Muscle layer of colon (tissue), 2 donors: ENCODE results near the gene SLC9A6.
A peak's percentile ranks its signal among the peaks of the same experiment; 100 is the strongest.
"Not testable (repeated sequence)": the region's sequence is repeated elsewhere in the genome, so short reads cannot be mapped to it uniquely, and the experiment has no call there.

Experiments used
- H3K27ac ChIP-seq: one replicate; pipeline ENCODE4 v1.7.0; 2013; ENCODE audit warnings: low read depth, mild to moderate bottlenecking, low read length, moderate library complexity
- H3K27me3 ChIP-seq, 2 donors: one replicate each; pipeline ENCODE4 v1.7.0; 2013; ENCODE audit warnings: low read length in 2 of 2, mild to moderate bottlenecking in 2 of 2; ENCODE audit not compliant: insufficient read depth in 2 of 2, control insufficient read depth in 1 of 2
- H3K36me3 ChIP-seq: one replicate; pipeline ENCODE4 v1.7.0; 2013; ENCODE audit warnings: mild to moderate bottlenecking, low read length; ENCODE audit not compliant: insufficient read depth
- H3K4me1 ChIP-seq: one replicate; pipeline ENCODE4 v1.7.0; 2013; ENCODE audit warnings: mild to moderate bottlenecking, low read length; ENCODE audit not compliant: insufficient read depth
- H3K4me3 ChIP-seq, 2 donors: one replicate each; pipeline ENCODE4 v1.7.0; 2013; ENCODE audit warnings: low read length in 2 of 2, low read depth in 1 of 2, mild to moderate bottlenecking in 1 of 2, moderate library complexity in 1 of 2
- H3K9ac ChIP-seq: one replicate; pipeline ENCODE4 v1.7.0; 2013; ENCODE audit warnings: low read length
- H3K9me3 ChIP-seq: one replicate; pipeline ENCODE4 v1.7.0; 2013; ENCODE audit warnings: mild to moderate bottlenecking, low read length
- donor health status: abdominal sarcoma.
- donor health status: Adenocarcinoma of cecum.

Gene SLC9A6

GRCh38 chrX:136047969-136048368 is 62.7 kb downstream of the SLC9A6 start:
- Histone ChIP-seq H3K9ac (no peak overlapping the region), H3K27me3 (no peaks in the 10 kb centered on the region), H3K9me3 (no peaks in the 10 kb centered on the region), H3K36me3 (no peaks in the 10 kb centered on the region), H3K27ac (no peak overlapping the region), H3K4me3 (no peak overlapping the region), H3K4me1 (peaks cover 13% of the 10 kb centered on the region)

GRCh38 chrX:136048446-136048845 is 63.2 kb downstream of the SLC9A6 start:
- Histone ChIP-seq H3K27me3 (no peaks in the 10 kb centered on the region), H3K9me3 (no peaks in the 10 kb centered on the region), H3K4me3 (no peak overlapping the region), H3K36me3 (no peaks in the 10 kb centered on the region), H3K27ac (no peak overlapping the region), H3K9ac (no peak overlapping the region), H3K4me1 (peaks cover 13% of the 10 kb centered on the region)

- Histone ChIP-seq H3K9ac (no peak overlapping the region), H3K4me1 (peaks cover 15% of the 10 kb centered on the region), H3K4me3 (no peak overlapping the region), H3K27ac (no peak overlapping the region), H3K27me3 (no peaks in the 10 kb centered on the region), H3K36me3 (no peaks in the 10 kb centered on the region), H3K9me3 (no peaks in the 10 kb centered on the region)
These were observed 64.4 kb downstream of the SLC9A6 start for GRCh38 chrX:136049608-136050007.

GRCh38 chrX:136050875-136051274 is 65.6 kb downstream of the SLC9A6 start:
- H3K27me3 ChIP-seq, H3K9ac ChIP-seq, H3K4me3 ChIP-seq, H3K9me3 ChIP-seq, H3K27ac ChIP-seq, H3K36me3 ChIP-seq: not testable (repeated sequence)
- H3K4me1 ChIP-seq: peaks cover 26% of the 10 kb centered on the region

GRCh38 chrX:136051611-136052010 is 66.4 kb downstream of the SLC9A6 start:
- no peak overlapping the region for H3K9ac ChIP-seq
- no peaks in the 10 kb centered on the region for H3K36me3 ChIP-seq
- H3K27me3 ChIP-seq: no peaks in the 10 kb centered on the region
- H3K4me3 ChIP-seq: no peak overlapping the region
- H3K4me1 ChIP-seq: peaks cover 31% of the 10 kb centered on the region
- H3K9me3 ChIP-seq: no peaks in the 10 kb centered on the region
- no peak overlapping the region for H3K27ac ChIP-seq

GRCh38 chrX:136055651-136056221 is 70.5 kb downstream of the SLC9A6 start:
- H3K4me3 ChIP-seq: peak overlapping the region in 1 of 2 donors; percentile 8
- no peak overlapping the region for H3K9ac ChIP-seq
- H3K9me3 ChIP-seq: no peaks in the 10 kb centered on the region
- no peaks in the 10 kb centered on the region for H3K27me3 ChIP-seq
- peaks cover 18% of the 10 kb centered on the region for H3K4me1 ChIP-seq
- peak overlapping the region; percentile 65 for H3K27ac ChIP-seq
- H3K36me3 ChIP-seq: no peaks in the 10 kb centered on the region

GRCh38 chrX:136057567-136057966 is 72.3 kb downstream of the SLC9A6 start:
- H3K9ac ChIP-seq: no peak overlapping the region
- H3K9me3 ChIP-seq: no peaks in the 10 kb centered on the region
- H3K27me3 ChIP-seq: no peaks in the 10 kb centered on the region
- H3K27ac ChIP-seq: no peak overlapping the region
- peaks cover 18% of the 10 kb centered on the region for H3K4me1 ChIP-seq
- H3K36me3 ChIP-seq: no peaks in the 10 kb centered on the region
- no peak overlapping the region for H3K4me3 ChIP-seq

- H3K9ac ChIP-seq: no peak overlapping the region
- H3K9me3 ChIP-seq: no peaks in the 10 kb centered on the region
- no peak overlapping the region for H3K4me3 ChIP-seq
- H3K4me1 ChIP-seq: peaks cover 34% of the 10 kb centered on the region
- no peak overlapping the region for H3K27ac ChIP-seq
- H3K27me3 ChIP-seq: peaks cover 0 to 7% of the 10 kb centered on the region in 2 donors
- no peaks in the 10 kb centered on the region for H3K36me3 ChIP-seq
These were observed 74.1 kb downstream of the SLC9A6 start for GRCh38 chrX:136059350-136059749.

GRCh38 chrX:136061286-136061685 is 76.1 kb downstream of the SLC9A6 start:
- peaks cover 0 to 7% of the 10 kb centered on the region in 2 donors for H3K27me3 ChIP-seq
- H3K4me3 ChIP-seq: no peak overlapping the region
- no peaks in the 10 kb centered on the region for H3K36me3 ChIP-seq
- no peak overlapping the region for H3K27ac ChIP-seq
- H3K4me1 ChIP-seq: peaks cover 31% of the 10 kb centered on the region
- H3K9ac ChIP-seq: no peak overlapping the region
- no peaks in the 10 kb centered on the region for H3K9me3 ChIP-seq

- Histone ChIP-seq H3K9ac (no peak overlapping the region), H3K36me3 (no peaks in the 10 kb centered on the region), H3K9me3 (no peaks in the 10 kb centered on the region), H3K4me1 (peaks cover 34% of the 10 kb centered on the region), H3K4me3 (no peak overlapping the region), H3K27me3 (peaks cover 0 to 7% of the 10 kb centered on the region in 2 donors), H3K27ac (no peak overlapping the region)
These were observed 76.5 kb downstream of the SLC9A6 start for GRCh38 chrX:136061696-136062095.

- Histone ChIP-seq H3K9ac (no peak overlapping the region), H3K27ac (peak overlapping the region; percentile 67), H3K36me3 (no peaks in the 10 kb centered on the region), H3K27me3 (peaks cover 0 to 7% of the 10 kb centered on the region in 2 donors), H3K4me3 (no peak overlapping the region), H3K4me1 (peaks cover 47% of the 10 kb centered on the region), H3K9me3 (no peaks in the 10 kb centered on the region)
These were observed 78.3 kb downstream of the SLC9A6 start for GRCh38 chrX:136063340-136064079.

GRCh38 chrX:136064661-136065043 is 79.4 kb downstream of the SLC9A6 start:
- Histone ChIP-seq H3K9ac (no peak overlapping the region), H3K4me1 (peaks cover 47% of the 10 kb centered on the region), H3K27ac (peak overlapping the region; percentile 67), H3K36me3 (no peaks in the 10 kb centered on the region), H3K4me3 (no peak overlapping the region), H3K9me3 (no peaks in the 10 kb centered on the region), H3K27me3 (peaks cover 0 to 7% of the 10 kb centered on the region in 2 donors)
